Cerebellar nuclear complex (tissue), 1 donor: ENCODE data around the gene CCDC47.
"Not testable (repeated sequence)": the region's sequence is repeated elsewhere in the genome, so short reads cannot be mapped to it uniquely, and the experiment has no call there.

Experiments used
- DNase-seq, 2 experiments: peaks; one replicate each; lab custom pipeline; 2025; lab: John Stamatoyannopoulos, UW

The CCDC47 gene

DNA sequence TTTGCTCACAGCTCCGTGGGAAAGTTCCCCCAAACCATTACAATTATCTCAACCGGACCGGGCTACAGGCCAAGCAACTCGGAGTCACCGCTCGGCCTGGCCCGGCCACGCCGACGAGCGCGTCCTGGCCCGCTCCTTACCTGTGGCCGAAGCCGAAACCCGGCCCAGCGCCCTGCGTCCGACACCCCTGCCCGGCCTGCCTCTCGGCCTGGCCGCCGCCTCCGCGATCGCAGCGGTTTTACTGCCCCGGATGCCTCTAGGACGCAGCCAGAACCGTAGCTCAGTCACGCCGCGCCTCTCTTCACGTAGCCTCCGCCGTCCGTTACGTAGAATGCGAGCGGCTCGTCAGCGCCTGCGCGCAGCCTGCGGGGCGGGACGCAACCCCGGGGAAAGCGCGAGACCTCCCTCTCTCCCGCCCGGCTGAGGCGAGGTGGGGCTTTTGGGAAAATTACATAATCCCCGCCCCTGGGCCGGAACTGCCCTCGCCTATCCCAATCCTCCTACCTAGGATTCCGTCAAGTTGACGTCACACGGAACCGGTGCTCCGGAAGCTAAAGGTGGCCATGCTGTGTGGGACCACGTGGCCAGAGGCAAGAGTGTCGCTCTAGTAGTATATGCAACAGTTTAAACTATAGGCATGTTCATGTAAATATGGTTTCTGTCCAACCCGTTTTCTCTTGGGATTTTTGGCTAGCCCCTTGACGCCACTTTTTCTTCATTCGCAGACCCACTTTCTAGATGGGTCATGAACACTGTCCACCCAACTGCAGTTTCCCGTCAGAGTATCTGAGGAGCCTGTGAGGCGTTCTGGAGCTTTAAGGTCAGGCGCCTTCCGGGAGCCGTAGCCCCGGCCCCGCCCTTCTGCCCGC is at the start of gene CCDC47:
Gene CCDC47, minus strand, starts transcription at position 326 of the 869 bp plus-strand sequence. CDS start 7,422 bp downstream, outside the sequence.
- DNase-seq = peak; percentile 91 to 98

DNA sequence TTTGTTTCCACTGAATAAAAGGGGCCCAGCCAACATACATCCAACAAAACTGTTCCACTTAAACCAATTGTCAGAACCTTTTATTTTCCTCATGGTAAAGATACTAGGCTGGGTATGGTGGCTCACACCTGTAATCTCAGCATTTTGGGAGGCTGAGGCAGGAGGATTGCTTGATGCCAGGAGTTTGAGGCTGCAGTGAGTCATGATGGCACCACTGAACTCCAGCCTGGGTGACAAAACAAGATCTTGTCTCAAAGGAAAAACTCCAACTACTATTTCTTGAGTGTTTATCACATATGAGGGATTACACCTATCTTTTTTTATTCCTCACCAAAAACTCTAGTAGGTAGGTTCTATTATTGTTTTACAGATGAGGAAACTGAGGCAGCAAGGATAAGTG is 49.1 kb upstream of the CCDC47 start:
- no peak for DNase-seq

- DNase-seq = no peak
Measured at GRCh38 chr17:63821804-63822203, 48.4 kb upstream of the CCDC47 start.

- DNase-seq = no peak
Measured at GRCh38 chr17:63820963-63821561, 47.7 kb upstream of the CCDC47 start.

GRCh38 chr17:63819585-63820537 is 46.5 kb upstream of the CCDC47 start:
- DNase-seq = no peak

- no peak for DNase-seq
Measured at GRCh38 chr17:63819131-63819530, 45.7 kb upstream of the CCDC47 start.

DNA sequence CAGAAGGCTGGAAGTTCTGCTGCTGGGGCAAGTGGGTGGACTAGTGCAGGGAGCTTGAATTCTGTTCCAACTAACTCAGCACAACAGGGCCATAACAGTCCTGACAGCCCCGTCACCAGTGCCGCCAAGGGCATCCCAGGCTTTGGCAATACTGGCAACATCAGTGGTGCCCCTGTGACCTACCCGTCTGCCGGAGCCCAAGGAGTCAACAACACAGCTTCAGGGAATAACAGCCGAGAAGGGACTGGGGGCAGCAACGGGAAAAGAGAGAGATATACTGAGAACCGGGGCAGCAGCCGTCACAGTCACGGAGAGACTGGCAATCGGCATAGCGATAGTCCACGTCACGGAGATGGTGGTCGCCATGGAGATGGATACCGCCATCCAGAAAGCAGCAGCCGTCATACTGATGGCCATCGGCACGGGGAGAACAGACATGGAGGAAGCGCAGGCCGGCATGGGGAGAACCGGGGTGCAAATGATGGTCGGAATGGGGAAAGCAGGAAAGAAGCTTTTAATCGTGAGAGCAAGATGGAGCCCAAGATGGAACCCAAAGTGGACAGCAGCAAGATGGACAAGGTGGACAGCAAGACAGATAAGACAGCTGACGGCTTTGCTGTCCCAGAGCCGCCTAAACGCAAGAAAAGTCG is 44.5 kb upstream of the CCDC47 start:
- DNase-seq = no peak

GRCh38 chr17:63816669-63817068 is 43.3 kb upstream of the CCDC47 start:
- DNase-seq = no peak

- DNase-seq = no peak
Measured at GRCh38 chr17:63816123-63816522, 42.7 kb upstream of the CCDC47 start.

DNA sequence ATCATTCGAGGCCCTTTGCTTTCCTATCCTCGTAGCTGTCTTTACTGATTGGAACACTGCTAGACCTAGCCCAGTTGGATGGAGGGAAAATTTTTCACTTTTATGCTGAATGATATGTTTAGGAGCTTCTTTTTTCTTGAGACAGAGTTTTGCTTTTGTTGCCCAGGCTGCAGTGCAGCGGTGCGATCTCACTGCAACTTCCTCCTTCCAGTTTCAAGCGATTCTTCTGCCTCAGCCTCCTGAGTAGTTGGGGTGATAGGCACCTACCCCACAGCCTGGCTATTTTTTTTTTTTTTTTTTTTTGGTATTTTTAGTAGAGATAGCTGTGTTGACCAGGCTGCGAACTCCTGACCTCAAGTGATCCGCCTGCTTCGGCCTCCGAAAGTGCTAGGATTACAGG is 36.6 kb upstream of the CCDC47 start:
- no peak for DNase-seq

- DNase-seq = no peak
Measured at GRCh38 chr17:63805591-63805990, 32.2 kb upstream of the CCDC47 start.

- DNase-seq = no peak
Measured at GRCh38 chr17:63804328-63804727, 30.9 kb upstream of the CCDC47 start.

DNA sequence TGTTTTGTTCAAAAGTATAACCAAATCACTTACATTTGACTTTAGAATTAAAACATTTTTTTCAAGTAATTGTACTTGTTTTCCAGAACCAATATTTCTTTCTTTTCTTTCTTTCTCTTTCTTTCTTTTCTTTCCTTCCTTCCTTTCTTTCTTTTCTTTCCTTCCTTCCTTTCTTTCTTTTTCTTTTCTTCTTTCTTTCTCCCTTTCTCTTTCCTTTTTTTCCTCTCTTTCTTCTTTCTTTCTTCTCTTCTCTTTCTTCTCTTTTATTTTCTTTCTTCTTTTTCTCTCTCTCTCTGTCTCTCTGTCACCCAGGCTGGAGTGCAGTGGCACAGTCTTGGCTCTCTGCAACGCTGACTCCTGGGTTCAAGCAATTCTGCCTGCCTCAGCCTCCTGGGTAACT is 27.4 kb upstream of the CCDC47 start:
- DNase-seq = no peak

DNA sequence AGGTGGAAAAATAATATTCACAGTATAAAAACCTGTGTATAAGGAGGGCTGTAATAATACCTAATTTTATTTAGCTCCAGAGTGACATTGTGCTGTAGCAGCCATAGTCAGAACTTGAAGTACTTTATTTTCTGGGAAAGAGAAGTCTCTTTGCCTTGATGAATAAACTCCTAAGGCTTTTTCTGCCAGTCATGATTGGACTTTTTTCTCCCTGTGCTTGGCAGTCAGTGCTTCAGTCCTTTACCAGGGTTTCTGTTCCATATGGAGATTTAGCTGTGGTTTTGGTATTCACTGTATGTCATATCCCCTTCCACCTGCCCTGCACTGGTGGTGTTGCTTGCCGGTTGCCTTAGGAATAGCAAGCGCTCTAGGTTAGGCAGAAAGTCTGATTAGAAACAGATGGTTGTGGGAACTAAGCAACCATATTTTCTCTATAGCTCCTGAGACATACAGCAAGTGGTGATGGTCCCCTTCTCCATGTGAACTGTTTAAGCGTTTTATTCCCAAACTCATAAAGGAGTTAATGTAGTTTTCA is 25.2 kb upstream of the CCDC47 start:
- DNase-seq = no peak

DNA sequence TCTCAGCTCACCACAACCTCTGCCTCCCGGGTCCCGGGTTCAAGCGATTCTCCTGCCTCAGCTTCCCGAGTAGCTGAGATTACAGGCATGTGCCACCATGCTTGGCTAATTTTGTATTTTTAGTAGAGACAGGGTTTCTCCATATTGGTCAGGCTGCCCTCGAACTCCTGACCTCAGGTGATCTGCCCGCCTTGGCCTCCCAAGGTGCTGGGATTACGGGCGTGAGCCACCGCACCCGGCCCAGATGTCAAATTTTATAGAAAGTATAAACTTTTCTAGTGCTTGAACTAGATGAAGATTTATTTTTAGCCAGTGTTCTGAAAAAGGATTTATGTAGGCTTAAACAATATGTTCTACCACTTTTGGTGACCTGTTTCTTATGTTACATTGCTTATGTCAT is 23.0 kb upstream of the CCDC47 start:
- DNase-seq = not testable (repeated sequence)

DNA sequence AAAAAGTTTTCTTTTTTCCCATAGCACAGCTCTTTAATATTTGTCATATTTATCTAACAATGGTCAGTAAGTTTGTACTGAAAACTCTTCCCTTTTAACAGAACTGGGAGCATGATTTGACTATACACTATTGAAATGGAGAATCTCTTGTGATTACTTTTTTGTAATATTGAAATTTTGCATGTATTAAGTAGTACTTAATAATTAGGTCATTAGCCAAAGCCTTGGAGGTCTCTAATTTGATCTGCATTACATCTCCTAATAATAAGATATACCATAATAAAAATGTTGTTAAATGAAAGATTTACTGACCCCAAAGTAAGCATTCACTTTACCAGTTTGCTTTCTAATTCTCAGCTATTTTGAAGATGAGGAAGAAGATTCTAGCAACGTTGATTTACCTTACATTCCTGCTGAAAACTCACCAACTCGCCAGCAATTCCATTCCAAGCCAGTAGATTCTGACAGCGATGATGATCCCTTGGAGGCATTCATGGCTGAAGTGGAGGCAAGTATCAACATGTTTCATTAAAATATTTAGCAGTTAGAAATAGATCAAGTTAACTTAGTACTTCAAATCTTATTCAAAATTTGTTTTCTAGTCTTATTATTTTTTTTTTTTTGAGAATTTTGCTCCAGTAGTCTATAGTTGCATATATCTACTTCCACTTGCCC is 18.8 kb upstream of the CCDC47 start:
- DNase-seq = no peak

DNA sequence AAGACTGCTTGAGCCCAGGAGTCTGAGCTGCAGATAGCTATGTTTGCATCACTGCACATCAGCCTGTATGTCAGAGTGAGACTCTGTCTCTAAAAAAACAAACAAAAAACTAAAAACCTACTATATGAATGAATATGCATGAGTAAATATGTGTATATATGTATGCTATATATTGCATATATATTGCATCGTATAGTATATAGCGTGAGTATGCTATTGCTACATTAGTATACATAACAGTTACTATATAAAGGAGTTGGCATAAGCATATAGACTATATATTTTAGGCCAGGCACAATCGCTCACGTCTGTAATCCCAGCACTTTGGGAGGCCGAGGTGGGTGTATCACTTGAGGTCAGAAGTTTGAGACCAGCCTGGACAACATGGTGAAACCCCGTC is 16.7 kb upstream of the CCDC47 start:
- no peak for DNase-seq

- no peak for DNase-seq
Measured at GRCh38 chr17:63786971-63787711, 13.7 kb upstream of the CCDC47 start.

GRCh38 chr17:63786117-63786516 is 12.7 kb upstream of the CCDC47 start:
- DNase-seq = no peak

DNA sequence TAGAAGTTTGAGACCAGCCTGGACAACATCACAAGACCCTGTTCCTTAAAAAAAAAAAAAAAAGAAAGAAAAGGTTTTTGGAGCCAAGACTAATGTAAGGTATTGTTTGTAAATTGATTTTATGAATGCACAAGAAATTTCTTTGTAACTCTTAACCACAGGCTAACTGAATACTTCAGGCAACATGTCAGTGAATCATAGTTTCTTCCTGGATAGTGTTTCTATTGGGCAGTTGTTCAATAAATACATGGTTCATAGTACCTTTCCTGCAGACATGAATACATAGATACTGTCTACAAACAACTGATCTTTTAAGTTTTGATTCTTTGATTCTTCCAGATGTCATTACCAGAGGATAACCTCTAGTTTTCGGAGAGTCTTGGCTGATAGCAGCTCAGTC is 12.2 kb upstream of the CCDC47 start:
- DNase-seq = no peak
